Glutamatergic neuron (in vitro differentiated cells): ENCODE results near the gene MRPL41. TPM values are rescaled to one million over a fixed set of nuclear protein-coding genes. Genes with fewer than 3 reads are reported as not detected.
"Not testable (repeated sequence)": the region's sequence is repeated elsewhere in the genome, so short reads cannot be mapped to it uniquely, and the experiment has no call there.

Experiments used
- DNase-seq: peaks from one replicate; pipeline ENCODE4 v3.0.0; 2022
- H3K27ac Mint-ChIP-seq: one replicate; pipeline ENCODE4 v1.8.0; 2020; ENCODE audit warnings: mild to moderate bottlenecking, mixed read lengths, inconsistent platforms; ENCODE audit not compliant: unreplicated experiment
- H3K27me3 Mint-ChIP-seq: one replicate; pipeline ENCODE4 v1.8.0; 2020; ENCODE audit warnings: mild to moderate bottlenecking, moderate library complexity, mixed read lengths, inconsistent platforms; ENCODE audit not compliant: unreplicated experiment
- H3K36me3 Mint-ChIP-seq: one replicate; pipeline ENCODE4 v1.8.0; 2020; ENCODE audit warnings: mild to moderate bottlenecking, mixed read lengths, inconsistent platforms; ENCODE audit not compliant: unreplicated experiment
- H3K4me1 Mint-ChIP-seq: one replicate; pipeline ENCODE4 v1.8.0; 2020; ENCODE audit warnings: mild to moderate bottlenecking, low read depth, mixed read lengths, inconsistent platforms; ENCODE audit not compliant: unreplicated experiment
- H3K4me3 Mint-ChIP-seq: one replicate; pipeline ENCODE4 v1.8.0; 2020; ENCODE audit warnings: mild to moderate bottlenecking, mixed read lengths, inconsistent platforms; ENCODE audit not compliant: unreplicated experiment
- H3K9me3 Mint-ChIP-seq: one replicate; pipeline ENCODE4 v1.8.0; 2020; ENCODE audit warnings: mild to moderate bottlenecking, moderate library complexity, mixed read lengths, inconsistent platforms; ENCODE audit not compliant: unreplicated experiment
- total RNA-seq: library from RNA; stranded (reverse); fragmentation: NEBNext Ultra II Directional; extraction: Animal tissue kit (Norgen Biotek cat#: 25700); gene quantifications from one replicate; pipeline ENCODE4 v1.2.1, GENCODE V29; 2021; ENCODE audit not compliant: unreplicated experiment
- TF ChIP-seq, protein P1 (sequence below): fragments of 200-600 bp; sonication (generic); IDR thresholded peaks from one replicate; pipeline ENCODE4 v1.5.0; 2021; ENCODE audit not compliant: partially characterized antibody, unreplicated experiment

The MRPL41 gene
- total RNA-seq, 1 donor from 2014 or later = 48.9 TPM

DNA sequence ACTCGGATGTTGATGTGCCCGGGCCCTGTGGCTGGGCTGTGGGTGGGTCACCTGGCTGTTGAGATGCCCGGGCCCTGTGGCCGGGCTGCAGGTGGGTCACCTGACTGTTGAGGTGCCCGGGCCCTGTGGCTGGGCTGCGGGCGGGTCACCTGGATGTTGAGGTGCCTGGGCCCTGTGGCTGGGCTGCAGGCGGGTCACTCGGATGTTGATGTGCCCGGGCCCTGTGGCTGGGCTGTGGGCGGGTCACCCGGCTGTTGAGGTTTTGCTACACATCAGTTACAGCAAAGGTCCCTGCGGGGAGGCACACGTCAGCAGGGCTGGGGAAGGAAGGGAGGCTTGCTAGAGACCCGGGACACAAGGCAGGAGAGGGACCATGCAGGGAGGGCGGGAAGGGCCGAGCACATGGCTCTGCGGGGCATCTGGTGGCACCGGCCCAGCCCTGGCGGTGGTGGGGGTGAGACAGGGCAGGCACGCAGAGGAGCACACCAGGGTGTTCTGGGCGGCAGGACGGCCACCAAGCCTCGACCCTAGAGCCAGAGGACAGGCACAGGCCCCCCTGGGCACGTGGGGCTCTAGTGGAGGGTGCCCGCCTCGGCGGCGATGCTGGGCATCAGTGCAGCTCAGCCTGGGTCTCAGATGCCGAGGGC lies 36.9 kb upstream of the MRPL41 start:
- TF ChIP-seq, protein P1, sequence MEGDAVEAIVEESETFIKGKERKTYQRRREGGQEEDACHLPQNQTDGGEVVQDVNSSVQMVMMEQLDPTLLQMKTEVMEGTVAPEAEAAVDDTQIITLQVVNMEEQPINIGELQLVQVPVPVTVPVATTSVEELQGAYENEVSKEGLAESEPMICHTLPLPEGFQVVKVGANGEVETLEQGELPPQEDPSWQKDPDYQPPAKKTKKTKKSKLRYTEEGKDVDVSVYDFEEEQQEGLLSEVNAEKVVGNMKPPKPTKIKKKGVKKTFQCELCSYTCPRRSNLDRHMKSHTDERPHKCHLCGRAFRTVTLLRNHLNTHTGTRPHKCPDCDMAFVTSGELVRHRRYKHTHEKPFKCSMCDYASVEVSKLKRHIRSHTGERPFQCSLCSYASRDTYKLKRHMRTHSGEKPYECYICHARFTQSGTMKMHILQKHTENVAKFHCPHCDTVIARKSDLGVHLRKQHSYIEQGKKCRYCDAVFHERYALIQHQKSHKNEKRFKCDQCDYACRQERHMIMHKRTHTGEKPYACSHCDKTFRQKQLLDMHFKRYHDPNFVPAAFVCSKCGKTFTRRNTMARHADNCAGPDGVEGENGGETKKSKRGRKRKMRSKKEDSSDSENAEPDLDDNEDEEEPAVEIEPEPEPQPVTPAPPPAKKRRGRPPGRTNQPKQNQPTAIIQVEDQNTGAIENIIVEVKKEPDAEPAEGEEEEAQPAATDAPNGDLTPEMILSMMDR = no peak
- Mint-ChIP-seq H3K36me3 (peaks cover 4% of the 10 kb centered on the region), H3K4me1 (no peaks in the 10 kb centered on the region), H3K27ac (no peak overlapping the region), H3K27me3 (no peaks in the 10 kb centered on the region), H3K4me3 (no peak overlapping the region), H3K9me3 (peaks cover 8% of the 10 kb centered on the region)
- no peak for DNase-seq

- Mint-ChIP-seq H3K4me1 (no peaks in the 10 kb centered on the region), H3K36me3 (peaks cover 4% of the 10 kb centered on the region), H3K4me3 (no peak overlapping the region), H3K9me3 (peaks cover 9% of the 10 kb centered on the region), H3K27ac (no peak overlapping the region), H3K27me3 (no peaks in the 10 kb centered on the region)
- TF ChIP-seq, protein P1 = no peak
- DNase-seq = no peak
Observed at GRCh38 chr9:137515338-137515724, 36.3 kb upstream of the MRPL41 start.

DNA sequence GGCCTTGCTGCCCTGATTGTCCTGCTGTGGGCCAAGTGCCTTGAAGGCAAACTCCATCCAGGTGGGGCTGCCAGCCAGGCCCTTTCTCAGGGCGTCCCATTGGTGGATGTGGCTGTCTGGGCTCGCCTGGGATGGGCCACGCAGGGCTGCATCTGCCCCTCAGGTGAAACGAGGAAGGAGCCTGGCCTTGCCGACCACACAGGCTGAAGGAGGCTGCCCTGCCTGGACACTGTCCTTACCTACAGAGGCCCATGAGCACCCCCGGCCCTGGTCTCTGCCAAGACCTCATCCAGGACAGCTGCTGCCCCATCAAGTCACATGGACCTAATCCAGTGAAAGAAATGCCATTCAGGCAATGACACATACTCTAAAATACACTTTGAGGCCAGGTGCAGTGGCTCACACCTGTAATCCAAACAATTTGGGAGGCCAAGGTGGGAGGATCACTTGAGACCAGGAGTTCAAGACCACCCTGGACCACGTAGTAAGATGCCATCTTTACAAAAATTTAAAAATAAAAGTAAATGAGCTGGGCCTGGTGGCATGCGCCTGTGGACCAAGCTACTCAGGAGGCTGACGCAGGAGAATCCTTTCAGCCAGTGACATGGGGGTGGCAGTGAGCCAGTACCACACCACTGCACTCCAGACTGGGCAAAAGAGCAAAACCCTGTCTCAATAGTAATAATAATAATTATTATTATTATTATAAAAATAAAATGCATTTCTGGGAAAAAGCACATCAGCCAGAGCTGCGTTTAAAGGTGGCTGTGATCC lies 35.3 kb upstream of the MRPL41 start:
- no peak for DNase-seq
- peaks cover 10% of the 10 kb centered on the region for H3K9me3 Mint-ChIP-seq
- TF ChIP-seq, protein P1 = no peak
- peaks cover 4% of the 10 kb centered on the region for H3K36me3 Mint-ChIP-seq
- H3K4me1 Mint-ChIP-seq = no peaks in the 10 kb centered on the region
- H3K27me3 Mint-ChIP-seq = no peaks in the 10 kb centered on the region
- H3K4me3 Mint-ChIP-seq = no peak overlapping the region
- no peak overlapping the region for H3K27ac Mint-ChIP-seq

- not testable (repeated sequence) for H3K4me3 Mint-ChIP-seq, H3K4me1 Mint-ChIP-seq, DNase-seq, H3K36me3 Mint-ChIP-seq, H3K27ac Mint-ChIP-seq, H3K27me3 Mint-ChIP-seq, H3K9me3 Mint-ChIP-seq
Observed at GRCh38 chr9:137518661-137519459, 32.8 kb upstream of the MRPL41 start.

DNA sequence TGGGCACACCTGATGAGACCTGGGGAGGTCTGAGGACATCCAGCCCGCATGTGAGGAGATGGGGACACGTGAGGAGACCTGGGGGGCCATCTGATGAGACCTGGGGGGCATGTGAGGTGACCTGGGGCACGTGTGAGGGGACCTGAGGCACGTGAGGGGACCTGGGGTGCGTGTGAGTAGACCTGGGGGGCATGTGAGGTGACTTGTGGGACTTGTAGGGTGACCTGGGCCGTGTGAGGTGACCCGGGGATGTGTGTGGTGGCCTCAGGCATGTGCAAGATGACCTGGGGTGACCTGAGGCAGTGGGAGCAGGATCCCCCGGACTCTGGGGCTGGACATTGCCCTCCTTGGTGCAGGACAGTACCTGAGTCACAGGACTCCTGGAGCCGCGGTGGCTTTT lies 32.1 kb upstream of the MRPL41 start:
- peaks cover 4% of the 10 kb centered on the region for H3K9me3 Mint-ChIP-seq
- no peaks in the 10 kb centered on the region for H3K27me3 Mint-ChIP-seq
- H3K36me3 Mint-ChIP-seq = no peaks in the 10 kb centered on the region
- no peak overlapping the region for H3K27ac Mint-ChIP-seq
- no peak for DNase-seq
- H3K4me3 Mint-ChIP-seq = no peak overlapping the region
- no peaks in the 10 kb centered on the region for H3K4me1 Mint-ChIP-seq
- TF ChIP-seq, protein P1 = no peak
